ENCODE measurements around the gene TAF8. TPM values are rescaled to one million over a fixed set of nuclear protein-coding genes. Genes with fewer than 3 reads are reported as not detected.
"Not testable (repeated sequence)": the region's sequence is repeated elsewhere in the genome, so short reads cannot be mapped to it uniquely, and the experiment has no call there.

Gene TAF8
- total and polyA plus RNA-seq, 10 of the 15 experiments (the other 5 are each of a cell fraction or from before 2014, with no cell fraction given): 11.7 to 30.9 (median 19.9) TPM

DNA sequence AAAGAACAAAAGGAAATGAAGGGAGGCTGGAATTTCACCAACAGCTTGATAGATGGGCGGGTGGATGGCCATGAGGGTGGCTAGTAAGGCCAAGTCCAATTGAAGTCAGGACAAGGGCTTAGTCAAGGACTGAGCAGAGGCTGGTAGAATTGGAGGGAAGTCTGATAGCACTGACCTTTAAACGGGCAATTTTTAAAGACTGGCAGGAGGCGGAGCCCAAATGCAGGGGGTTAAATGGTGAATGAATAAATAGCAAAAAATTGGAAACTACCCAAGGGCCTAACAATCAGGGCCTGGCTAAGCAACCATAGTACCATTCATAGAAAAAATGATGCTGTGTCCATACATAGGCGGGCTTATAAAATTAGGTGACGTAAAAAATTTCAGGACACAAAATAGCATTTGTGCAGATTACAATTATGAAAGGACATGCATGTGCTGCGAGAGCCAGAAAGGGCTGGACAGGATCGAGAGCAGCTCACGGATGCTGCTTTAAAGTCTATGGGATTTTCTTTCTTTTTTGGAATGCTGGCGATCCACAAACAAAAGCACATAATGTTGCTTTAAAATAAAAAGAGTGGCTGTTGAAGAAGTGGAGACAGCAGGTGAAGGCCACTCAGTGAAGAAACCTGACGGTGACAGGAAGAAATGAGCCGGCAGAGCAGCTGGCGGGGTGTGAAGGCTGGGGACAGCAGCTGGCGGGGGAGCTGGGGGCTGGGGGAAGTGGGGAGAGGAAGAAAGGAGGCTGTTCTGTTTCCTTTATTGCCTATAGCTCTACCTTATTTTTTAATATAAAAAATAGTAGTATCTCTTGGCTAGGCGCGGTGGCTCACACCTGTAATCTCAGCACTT is 42.8 kb upstream of the TAF8 start:
- ATAC-seq: no peak
- H3K4me3 ChIP-seq: no peak overlapping the region
- SMC1A ChIA-PET (ENCODE audit: uncharacterized antibody, unreplicated experiment): interaction anchor here (3.6 kb wide), 1 partner anchor 37 kb away, joined by 10 read pairs; no protein-coding TSS in a partner anchor

DNA sequence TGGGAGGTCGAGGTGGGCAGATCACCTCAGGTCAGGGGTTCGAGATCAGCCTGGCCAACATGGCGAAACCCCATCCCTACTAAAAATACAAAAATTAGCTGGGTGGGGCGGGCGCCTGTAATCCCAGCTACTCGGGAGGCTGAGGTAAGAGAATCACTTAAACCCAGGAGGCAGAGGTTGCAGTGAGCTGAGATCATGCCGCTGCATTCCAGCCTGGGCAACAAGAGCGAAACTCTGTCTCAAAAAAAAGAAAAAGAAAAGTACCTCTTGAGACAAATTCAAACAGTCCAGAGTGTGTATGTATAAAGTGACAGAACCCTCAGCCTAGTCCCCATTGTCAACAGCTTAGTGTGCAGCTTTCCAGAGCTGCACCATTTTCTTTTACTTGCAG is 42.2 kb upstream of the TAF8 start:
- H4K20me1 ChIP-seq (ENCODE audit: control insufficient read depth, insufficient read depth); BruUV-seq (replicated peaks); H2AFZ ChIP-seq (ENCODE audit: control insufficient read depth, low read depth, low read length); intact Hi-C loops (cut with micrococcal nuclease; ENCODE audit: unreplicated experiment); H3K9ac ChIP-seq (ENCODE audit: control insufficient read depth, insufficient read depth, low read length); H3K27me3 ChIP-seq (replicated peaks in 1 of 2; ENCODE audit: control insufficient read depth in 2 of 2, insufficient read depth in 2 of 2, low read length in 1 of 2); H3K4me3 ChIP-seq; DNase-seq (ENCODE audit: low read depth, low spot score); H3K79me2 ChIP-seq (ENCODE audit: control insufficient read depth, insufficient read depth, low read length); H3K36me3 ChIP-seq (ENCODE audit: control insufficient read depth in 2 of 2, insufficient read depth in 2 of 2, low read length in 1 of 2); ATAC-seq; H3K4me2 ChIP-seq (ENCODE audit: control insufficient read depth, insufficient read depth); FAIRE-seq; in situ Hi-C loops (cut with MboI); H3K9me3 ChIP-seq (replicated peaks; ENCODE audit: control insufficient read depth, insufficient read depth, low read length); H3K27ac ChIP-seq (ENCODE audit: control insufficient read depth, insufficient read depth): not testable (repeated sequence)
- peaks cover 16% of the 10 kb centered on the region for H3K4me1 ChIP-seq (ENCODE audit: control insufficient read depth, insufficient read depth, low read length)
- ChIA-PET RAD21 (ENCODE audit: unreplicated experiment) (interaction anchor here (0.6 to 1.3 kb wide), 2 partner anchors 36 to 203 kb away, joined by 4 read pairs; no protein-coding TSS in a partner anchor), SMC1A (ENCODE audit: uncharacterized antibody, unreplicated experiment) (interaction anchor here (1.1 to 3.6 kb wide), 3 partner anchors 18 to 36 kb away, joined by 3 to 10 read pairs (median 3); no protein-coding TSS in a partner anchor), CTCF (interaction anchor here (0.7 to 1.7 kb wide), 6 partner anchors 11 to 221 kb away, joined by 3 to 5 read pairs (median 3); partner anchors contain the start of genes BYSL, MED20 and TOMM6), POLR2A (interaction anchor here (1.5 kb wide), 1 partner anchor 13 kb away, joined by 5 read pairs; no protein-coding TSS in a partner anchor)
- 61% methylated on average over 8 of the region's 8 CpGs for WGBS (ENCODE audit: insufficient coverage, insufficient replicate concordance, low lambda C conversion rate, missing lambda C conversion rate)

More for the DNA sequence above, 42.8 kb upstream of the TAF8 start:
- no peaks in the 10 kb centered on the region for H4K20me1 ChIP-seq (ENCODE audit: control insufficient read depth, insufficient read depth)
- H2AFZ ChIP-seq (ENCODE audit: control insufficient read depth, low read depth, low read length): no peak overlapping the region; the same call in 1 of the 2 replicates
- ChIA-PET CTCF (interaction anchor here (1.2 to 1.7 kb wide), 3 partner anchors 37 to 86 kb away, joined by 3 to 5 read pairs (median 3); partner anchors contain the start of genes BYSL and MED20), POLR2A (interaction anchor here (1.5 kb wide), 1 partner anchor 14 kb away, joined by 5 read pairs; no protein-coding TSS in a partner anchor), RAD21 (ENCODE audit: unreplicated experiment) (no interaction called here)
- TF ChIP-seq TCF12 (IDR thresholded peaks at IDR 0.05; ENCODE audit: low read depth, low read length): peak; percentile 65; the same call in 1 of the 2 replicates
- TF ChIP-seq TCF3 (IDR thresholded peaks at IDR 0.05; ENCODE audit: borderline replicate concordance, insufficient read depth, low read depth, low read length): 0 out of 2 replicates have a peak, but pooled peaks have one; percentile 52
- TF ChIP-seq, protein P1, sequence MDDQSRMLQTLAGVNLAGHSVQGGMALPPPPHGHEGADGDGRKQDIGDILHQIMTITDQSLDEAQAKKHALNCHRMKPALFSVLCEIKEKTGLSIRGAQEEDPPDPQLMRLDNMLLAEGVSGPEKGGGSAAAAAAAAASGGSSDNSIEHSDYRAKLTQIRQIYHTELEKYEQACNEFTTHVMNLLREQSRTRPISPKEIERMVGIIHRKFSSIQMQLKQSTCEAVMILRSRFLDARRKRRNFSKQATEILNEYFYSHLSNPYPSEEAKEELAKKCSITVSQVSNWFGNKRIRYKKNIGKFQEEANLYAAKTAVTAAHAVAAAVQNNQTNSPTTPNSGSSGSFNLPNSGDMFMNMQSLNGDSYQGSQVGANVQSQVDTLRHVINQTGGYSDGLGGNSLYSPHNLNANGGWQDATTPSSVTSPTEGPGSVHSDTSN (IDR thresholded peaks at IDR 0.05; ENCODE audit: insufficient replicate concordance, low read depth, low read length): no peak
- H3K79me2 ChIP-seq (ENCODE audit: control insufficient read depth, insufficient read depth, low read length): no peaks in the 10 kb centered on the region
- no peaks in the 10 kb centered on the region for H3K27me3 ChIP-seq (replicated peaks in 1 of 2; ENCODE audit: control insufficient read depth in 2 of 2, insufficient read depth in 2 of 2, low read length in 1 of 2)
- no peaks in the 10 kb centered on the region; a peak in 1 of 4 replicates for H3K36me3 ChIP-seq (ENCODE audit: control insufficient read depth in 2 of 2, insufficient read depth in 2 of 2, low read length in 1 of 2)
- H3K4me1 ChIP-seq (ENCODE audit: control insufficient read depth, insufficient read depth, low read length): peaks cover 16% of the 10 kb centered on the region
- no TSS peak for BruUV-seq (replicated peaks)
- H3K4me2 ChIP-seq (ENCODE audit: control insufficient read depth, insufficient read depth): 0 out of 2 replicates have a peak overlapping the region, but pooled peaks have one; percentile 4
- FAIRE-seq (no peak), DNase-seq (ENCODE audit: low read depth, low spot score) (no peak)
- intact Hi-C loops (cut with micrococcal nuclease; ENCODE audit: unreplicated experiment): no loop called here
- H3K9me3 ChIP-seq (replicated peaks; ENCODE audit: control insufficient read depth, insufficient read depth, low read length): no peaks in the 10 kb centered on the region
- no peak overlapping the region for H3K9ac ChIP-seq (ENCODE audit: control insufficient read depth, insufficient read depth, low read length)
- no peak overlapping the region for H3K27ac ChIP-seq (ENCODE audit: control insufficient read depth, insufficient read depth)
- 62% methylated on average over 14 of the region's 15 CpGs for WGBS (ENCODE audit: insufficient coverage, insufficient replicate concordance, low lambda C conversion rate, missing lambda C conversion rate)
- in situ Hi-C loops (cut with MboI): no loop called here

Data from GM12878 (cell line).